ENCODE results near the gene PNPLA8.
A peak's percentile ranks its signal among the peaks of the same experiment; 100 is the strongest.
"Not testable (repeated sequence)": the region's sequence is repeated elsewhere in the genome, so short reads cannot be mapped to it uniquely, and the experiment has no call there.

The PNPLA8 gene

DNA sequence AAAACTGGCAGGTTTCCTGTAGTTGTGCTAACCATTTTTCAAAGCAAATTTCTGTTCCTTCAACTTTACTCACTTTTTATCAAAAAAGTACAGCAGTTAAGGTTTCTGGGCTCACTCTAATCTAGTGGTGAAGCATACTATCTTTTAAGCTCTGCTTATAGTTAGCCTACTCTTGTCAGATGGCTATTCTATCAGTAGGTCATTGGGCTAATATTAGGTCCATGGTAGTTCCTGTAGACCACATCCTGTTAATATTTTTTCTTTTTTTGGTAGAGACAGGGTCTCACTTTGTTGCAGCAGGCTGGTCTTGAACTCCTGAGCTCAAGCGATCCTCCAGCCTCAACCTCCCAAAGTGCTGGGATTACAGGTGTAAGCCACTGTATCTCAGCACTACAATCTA, 41.8 kb downstream of the PNPLA8 start:
- Histone ChIP-seq H3K27me3 (ENCODE audit: insufficient read depth, low read length) (no peaks in the 10 kb centered on the region), H3K36me3 (ENCODE audit: insufficient read depth, low read length) (peaks cover 13% of the 10 kb centered on the region)

DNA sequence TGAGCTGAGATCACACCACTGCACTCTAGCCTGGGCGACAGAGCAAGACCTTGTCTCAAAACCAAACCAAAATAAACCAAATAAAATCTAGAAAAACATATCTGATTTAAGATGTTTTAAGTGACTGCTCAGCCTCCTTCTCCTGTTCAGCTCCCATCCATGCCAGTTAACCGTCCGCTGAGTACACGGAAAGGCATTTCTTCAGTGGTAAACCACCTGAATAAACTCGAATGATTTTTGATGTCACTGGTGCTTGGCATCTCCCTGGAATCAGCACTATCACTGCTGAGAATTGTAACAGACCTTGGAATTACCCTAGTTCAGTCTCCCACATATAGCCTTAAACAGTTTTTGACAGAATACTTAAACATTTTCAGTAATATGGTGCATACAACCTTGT, 45.6 kb downstream of the PNPLA8 start:
- H3K9me3 ChIP-seq (ENCODE audit: low read length), result no peaks in the 10 kb centered on the region
- no peak overlapping the region for H3K4me3 ChIP-seq (ENCODE audit: low read length)
- peaks cover 17% of the 10 kb centered on the region for H3K36me3 ChIP-seq (ENCODE audit: insufficient read depth, low read length)
- no peaks in the 10 kb centered on the region for H3K4me1 ChIP-seq (ENCODE audit: insufficient read depth, low read length)
- no peak overlapping the region for H2AFZ ChIP-seq (ENCODE audit: low read depth, low read length)
- no peaks in the 10 kb centered on the region for H3K27me3 ChIP-seq (ENCODE audit: insufficient read depth, low read length)

More for the DNA sequence above, 41.8 kb downstream of the PNPLA8 start:
- Histone ChIP-seq H2AFZ (ENCODE audit: low read depth, low read length) (no peak overlapping the region), H3K9me3 (ENCODE audit: low read length) (no peaks in the 10 kb centered on the region), H3K4me3 (ENCODE audit: low read length) (no peak overlapping the region), H3K4me1 (ENCODE audit: insufficient read depth, low read length) (no peaks in the 10 kb centered on the region)

DNA sequence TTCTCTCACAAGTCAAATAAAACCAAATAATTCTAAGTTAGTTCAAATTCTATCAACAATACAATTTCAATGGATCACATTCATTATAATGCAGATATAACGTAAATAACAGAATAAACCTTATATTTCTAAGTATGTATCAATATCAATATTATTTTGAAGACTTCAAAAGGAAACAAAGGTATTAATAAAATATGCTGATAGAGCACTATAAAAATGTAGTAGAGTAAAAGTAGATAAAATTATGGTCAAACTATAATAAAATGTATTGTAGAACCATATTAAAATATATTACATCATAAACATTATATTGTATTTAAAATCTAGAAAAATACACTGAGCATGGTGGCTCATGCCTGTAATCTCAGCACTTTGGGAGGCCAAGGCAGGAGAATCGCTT, 46.2 kb downstream of the PNPLA8 start:
- H3K4me1 ChIP-seq (ENCODE audit: insufficient read depth, low read length), result no peaks in the 10 kb centered on the region
- peaks cover 17% of the 10 kb centered on the region for H3K36me3 ChIP-seq (ENCODE audit: insufficient read depth, low read length)
- H3K4me3 ChIP-seq (ENCODE audit: low read length), result no peak overlapping the region
- no peaks in the 10 kb centered on the region for H3K9me3 ChIP-seq (ENCODE audit: low read length)
- H2AFZ ChIP-seq (ENCODE audit: low read depth, low read length), result no peak overlapping the region
- H3K27me3 ChIP-seq (ENCODE audit: insufficient read depth, low read length), result no peaks in the 10 kb centered on the region

DNA sequence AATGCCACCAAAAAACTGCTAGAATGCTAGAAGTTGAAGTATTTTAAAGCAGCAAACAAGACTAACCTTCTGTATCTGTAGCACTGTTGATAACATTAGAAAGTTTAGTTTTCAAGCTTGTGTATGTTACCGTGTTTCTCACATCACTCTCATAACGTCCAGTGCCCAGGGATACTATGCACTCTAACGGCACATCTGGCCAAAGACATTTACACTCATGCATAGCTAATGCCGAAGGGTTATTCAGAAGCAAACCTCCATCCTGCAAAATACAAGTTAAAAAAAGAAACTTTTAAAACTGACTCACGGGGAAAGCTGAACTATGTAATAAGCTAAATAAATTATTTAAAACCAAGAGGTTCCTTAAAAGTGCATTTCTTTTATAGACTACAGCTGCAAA, 46.8 kb downstream of the PNPLA8 start:
- no peaks in the 10 kb centered on the region for H3K4me1 ChIP-seq (ENCODE audit: insufficient read depth, low read length)
- peaks cover 17% of the 10 kb centered on the region for H3K36me3 ChIP-seq (ENCODE audit: insufficient read depth, low read length)
- H3K4me3 ChIP-seq (ENCODE audit: low read length), result no peak overlapping the region
- H3K9me3 ChIP-seq (ENCODE audit: low read length), result no peaks in the 10 kb centered on the region
- no peak overlapping the region for H2AFZ ChIP-seq (ENCODE audit: low read depth, low read length)
- H3K27me3 ChIP-seq (ENCODE audit: insufficient read depth, low read length), result no peaks in the 10 kb centered on the region

DNA sequence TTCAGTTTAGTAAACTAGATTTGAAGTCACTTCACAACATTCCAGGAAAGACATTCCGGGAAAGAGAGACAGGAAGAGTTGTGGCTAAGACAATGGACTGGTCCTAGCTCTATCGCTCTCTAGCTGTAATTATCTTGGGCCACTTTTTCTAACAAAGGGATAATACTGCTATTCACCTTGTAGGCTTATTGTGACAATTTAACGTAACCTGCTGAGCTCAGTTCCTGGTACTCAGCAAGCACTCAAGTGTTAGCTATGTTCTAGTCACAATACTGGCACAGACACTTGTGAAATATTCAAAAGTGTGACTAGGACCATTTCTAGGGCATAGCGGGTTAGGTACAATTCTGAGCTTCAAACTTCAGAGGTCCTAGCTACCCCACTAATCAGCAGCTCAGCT, 57.7 kb downstream of the PNPLA8 start:
- H3K4me3 ChIP-seq (ENCODE audit: low read length), result no peak overlapping the region
- no peaks in the 10 kb centered on the region for H3K27me3 ChIP-seq (ENCODE audit: insufficient read depth, low read length)
- H2AFZ ChIP-seq (ENCODE audit: low read depth, low read length), result no peak overlapping the region
- no peaks in the 10 kb centered on the region for H3K4me1 ChIP-seq (ENCODE audit: insufficient read depth, low read length)
- H3K36me3 ChIP-seq (ENCODE audit: insufficient read depth, low read length), result no peaks in the 10 kb centered on the region
- no peaks in the 10 kb centered on the region for H3K9me3 ChIP-seq (ENCODE audit: low read length)

DNA sequence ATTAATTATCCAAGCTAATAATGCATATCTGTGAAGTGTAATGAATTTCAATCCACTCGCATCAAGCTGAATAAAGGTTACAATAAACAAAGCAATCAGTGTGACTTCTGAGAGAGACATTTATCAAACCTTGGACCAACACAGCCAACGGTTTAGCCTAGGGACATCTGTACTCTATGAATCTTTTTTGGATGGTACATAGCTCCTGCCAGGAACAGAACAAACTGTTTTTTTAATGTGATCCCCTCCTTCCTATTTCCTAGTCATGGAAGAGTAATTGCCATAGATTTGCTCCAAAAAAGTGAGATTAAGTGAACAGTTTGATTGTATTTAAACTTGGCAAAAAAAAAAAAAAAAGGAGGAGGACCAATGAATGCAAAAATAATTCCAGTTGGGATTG, 58.5 kb downstream of the PNPLA8 start:
- Histone ChIP-seq H3K4me3 (ENCODE audit: low read length) (no peak overlapping the region), H3K36me3 (ENCODE audit: insufficient read depth, low read length) (no peaks in the 10 kb centered on the region), H3K4me1 (ENCODE audit: insufficient read depth, low read length) (no peaks in the 10 kb centered on the region), H3K9me3 (ENCODE audit: low read length) (no peaks in the 10 kb centered on the region), H3K27me3 (ENCODE audit: insufficient read depth, low read length) (no peaks in the 10 kb centered on the region), H2AFZ (ENCODE audit: low read depth, low read length) (no peak overlapping the region)

- not testable (repeated sequence) for H3K27me3 ChIP-seq (ENCODE audit: insufficient read depth, low read length); H3K4me3 ChIP-seq (ENCODE audit: low read length); H3K4me1 ChIP-seq (ENCODE audit: insufficient read depth, low read length); H2AFZ ChIP-seq (ENCODE audit: low read depth, low read length); H3K9me3 ChIP-seq (ENCODE audit: low read length); H3K36me3 ChIP-seq (ENCODE audit: insufficient read depth, low read length)
These were observed 59.6 kb downstream of the PNPLA8 start for GRCh38 chr7:108466322-108466721.

GRCh38 chr7:108464743-108465142, 61.2 kb downstream of the PNPLA8 start:
- H3K4me3 ChIP-seq (ENCODE audit: low read length), result no peak overlapping the region
- no peaks in the 10 kb centered on the region for H3K27me3 ChIP-seq (ENCODE audit: insufficient read depth, low read length)
- no peaks in the 10 kb centered on the region for H3K36me3 ChIP-seq (ENCODE audit: insufficient read depth, low read length)
- H3K4me1 ChIP-seq (ENCODE audit: insufficient read depth, low read length), result peaks cover 5% of the 10 kb centered on the region
- H3K9me3 ChIP-seq (ENCODE audit: low read length), result no peaks in the 10 kb centered on the region
- H2AFZ ChIP-seq (ENCODE audit: low read depth, low read length), result no peak overlapping the region

GRCh38 chr7:108463613-108464012, 62.3 kb downstream of the PNPLA8 start:
- H3K4me1 ChIP-seq (ENCODE audit: insufficient read depth, low read length), result peaks cover 9% of the 10 kb centered on the region
- no peak overlapping the region for H3K4me3 ChIP-seq (ENCODE audit: low read length)
- no peaks in the 10 kb centered on the region for H3K27me3 ChIP-seq (ENCODE audit: insufficient read depth, low read length)
- H3K36me3 ChIP-seq (ENCODE audit: insufficient read depth, low read length), result no peaks in the 10 kb centered on the region
- H3K9me3 ChIP-seq (ENCODE audit: low read length), result no peaks in the 10 kb centered on the region
- H2AFZ ChIP-seq (ENCODE audit: low read depth, low read length), result no peak overlapping the region

DNA sequence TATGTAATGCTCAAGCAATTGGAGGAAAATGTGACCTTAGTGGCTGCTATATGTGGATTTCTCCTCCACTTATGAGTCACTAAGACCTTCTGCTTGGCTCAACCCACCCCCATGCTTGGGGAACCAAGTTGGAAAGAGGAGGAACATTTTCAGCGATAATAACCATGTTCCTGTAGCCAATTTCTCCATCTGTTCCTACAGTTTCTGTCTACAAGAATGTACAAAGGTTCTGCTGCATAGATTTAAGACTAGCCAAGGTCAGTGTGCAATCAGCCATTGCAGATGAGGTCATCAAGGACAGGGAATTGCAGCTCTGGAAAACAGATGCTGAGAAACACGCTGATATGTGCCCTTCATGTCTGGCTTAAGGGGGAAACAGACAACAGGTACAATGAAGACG, 64.1 kb downstream of the PNPLA8 start:
- no peaks in the 10 kb centered on the region for H3K27me3 ChIP-seq (ENCODE audit: insufficient read depth, low read length)
- peaks cover 9% of the 10 kb centered on the region for H3K4me1 ChIP-seq (ENCODE audit: insufficient read depth, low read length)
- H2AFZ ChIP-seq (ENCODE audit: low read depth, low read length), result no peak overlapping the region
- H3K4me3 ChIP-seq (ENCODE audit: low read length), result no peak overlapping the region
- no peaks in the 10 kb centered on the region for H3K36me3 ChIP-seq (ENCODE audit: insufficient read depth, low read length)
- H3K9me3 ChIP-seq (ENCODE audit: low read length), result no peaks in the 10 kb centered on the region

GRCh38 chr7:108460964-108461363, 65.0 kb downstream of the PNPLA8 start:
- no peaks in the 10 kb centered on the region for H3K36me3 ChIP-seq (ENCODE audit: insufficient read depth, low read length)

GRCh38 chr7:108459922-108460551, 65.9 kb downstream of the PNPLA8 start:
- Histone ChIP-seq H3K4me1 (ENCODE audit: insufficient read depth, low read length) (peaks cover 9% of the 10 kb centered on the region), H3K36me3 (ENCODE audit: insufficient read depth, low read length) (no peaks in the 10 kb centered on the region), H3K27me3 (ENCODE audit: insufficient read depth, low read length) (no peaks in the 10 kb centered on the region), H3K9me3 (ENCODE audit: low read length) (no peaks in the 10 kb centered on the region), H3K4me3 (ENCODE audit: low read length) (no peak overlapping the region), H2AFZ (ENCODE audit: low read depth, low read length) (no peak overlapping the region)

More at GRCh38 chr7:108460964-108461363, 65.0 kb downstream of the PNPLA8 start:
- peaks cover 9% of the 10 kb centered on the region for H3K4me1 ChIP-seq (ENCODE audit: insufficient read depth, low read length)
- no peak overlapping the region for H2AFZ ChIP-seq (ENCODE audit: low read depth, low read length)
- H3K4me3 ChIP-seq (ENCODE audit: low read length), result no peak overlapping the region
- H3K9me3 ChIP-seq (ENCODE audit: low read length), result no peaks in the 10 kb centered on the region
- no peaks in the 10 kb centered on the region for H3K27me3 ChIP-seq (ENCODE audit: insufficient read depth, low read length)

GRCh38 chr7:108457871-108458270, 68.1 kb downstream of the PNPLA8 start:
- no peaks in the 10 kb centered on the region for H3K36me3 ChIP-seq (ENCODE audit: insufficient read depth, low read length)
- no peak overlapping the region for H2AFZ ChIP-seq (ENCODE audit: low read depth, low read length)
- H3K9me3 ChIP-seq (ENCODE audit: low read length), result no peaks in the 10 kb centered on the region
- peaks cover 23% of the 10 kb centered on the region for H3K4me1 ChIP-seq (ENCODE audit: insufficient read depth, low read length)
- H3K4me3 ChIP-seq (ENCODE audit: low read length), result no peak overlapping the region
- H3K27me3 ChIP-seq (ENCODE audit: insufficient read depth, low read length), result no peaks in the 10 kb centered on the region

DNA sequence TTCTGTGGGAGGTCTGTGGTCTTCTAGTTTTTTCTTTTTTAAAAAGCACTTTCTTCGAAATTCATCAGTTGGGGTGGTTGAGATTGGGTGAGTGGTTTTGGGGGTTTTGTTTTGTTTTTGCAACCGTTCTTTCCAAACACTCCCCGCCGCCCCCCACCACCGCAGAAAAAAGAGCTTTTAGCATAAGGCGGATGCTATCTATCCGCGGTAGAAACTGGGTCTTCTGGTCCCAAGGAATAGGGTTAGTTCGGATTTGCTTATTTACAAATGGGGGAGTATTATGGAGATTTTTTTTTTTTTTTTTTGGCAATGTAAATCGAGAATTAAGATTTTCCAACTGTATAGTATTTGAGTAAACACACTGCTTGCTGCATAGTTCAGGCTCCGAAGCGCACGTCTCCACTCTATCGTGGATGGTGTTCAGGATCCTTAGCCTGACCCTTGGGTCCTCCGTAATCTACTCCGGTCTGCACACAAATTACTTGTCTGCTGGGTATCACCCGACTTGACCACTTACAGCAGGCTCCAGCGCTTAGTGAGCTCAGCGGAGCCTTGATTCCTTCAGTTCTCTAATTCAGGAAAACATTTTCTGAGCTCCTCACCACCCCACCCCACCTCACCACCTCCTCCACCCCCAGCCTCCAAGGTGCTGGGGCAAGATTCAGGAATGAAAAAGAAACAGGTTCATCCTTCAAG, 68.9 kb downstream of the PNPLA8 start:
- no peak overlapping the region for H2AFZ ChIP-seq (ENCODE audit: low read depth, low read length)
- peak overlapping the region; percentile 84 for H3K4me3 ChIP-seq (ENCODE audit: low read length)
- no peaks in the 10 kb centered on the region for H3K9me3 ChIP-seq (ENCODE audit: low read length)
- H3K27me3 ChIP-seq (ENCODE audit: insufficient read depth, low read length), result no peaks in the 10 kb centered on the region
- H3K4me1 ChIP-seq (ENCODE audit: insufficient read depth, low read length), result peaks cover 28% of the 10 kb centered on the region
- no peaks in the 10 kb centered on the region for H3K36me3 ChIP-seq (ENCODE audit: insufficient read depth, low read length)
